Placental epithelial cell (primary cell): ENCODE results near the gene WTAP. TPM values are rescaled to one million over a fixed set of nuclear protein-coding genes. Genes with fewer than 3 reads are reported as not detected.

Experiments used
- small RNA-seq: library from RNA; depleted of rRNA; stranded (forward); fragments of <200 nt; gene quantifications from one replicate; pipeline ENCODE3, GENCODE V24; 2012
- total RNA-seq: library from RNA; depleted of rRNA; stranded (reverse); fragments of >200 nt; gene quantifications from 2 replicates; pipeline ENCODE4 v1.2.3, GENCODE V29; 2012

Gene WTAP
- 77.1 and 80.1 TPM in 2 replicates for total RNA-seq

DNA sequence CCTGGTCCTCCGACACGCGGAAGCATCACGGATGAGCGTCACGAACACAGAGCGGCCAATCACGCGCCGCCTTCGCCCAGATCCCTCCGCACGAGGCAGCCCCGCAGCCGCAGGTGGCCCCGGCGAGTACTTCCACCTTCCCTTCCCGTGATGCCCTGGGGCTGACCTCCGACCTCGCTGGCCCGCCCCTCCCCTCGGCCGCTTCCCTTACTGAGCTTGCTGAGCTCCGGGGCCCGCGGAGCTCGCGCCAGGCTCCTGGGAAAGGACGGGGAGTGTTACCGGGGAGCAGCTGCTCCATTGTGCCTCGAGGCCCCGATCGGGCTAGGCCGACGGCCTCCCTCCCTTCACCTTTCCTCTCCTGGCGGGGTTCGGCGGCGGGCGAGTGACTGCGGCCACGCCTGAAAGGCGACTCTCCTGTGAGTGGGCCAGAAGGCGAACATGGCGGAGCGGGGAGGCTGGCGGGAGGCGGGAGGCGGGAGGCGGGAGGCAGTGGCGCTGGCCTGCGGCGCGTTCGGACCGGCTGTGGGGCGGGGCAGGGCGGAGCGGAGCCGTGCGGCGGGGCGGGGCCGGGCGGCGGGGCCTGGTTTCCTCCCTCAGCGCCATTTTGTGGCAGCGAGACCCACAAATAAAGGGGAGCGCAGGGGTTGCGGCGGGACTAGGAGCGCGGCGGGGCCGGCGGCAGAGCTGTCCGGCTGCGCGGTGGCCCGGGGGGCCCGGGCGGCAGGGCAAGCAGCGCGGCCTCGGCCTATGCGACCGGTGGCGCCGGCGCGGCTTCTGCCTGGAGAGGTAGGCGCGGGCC lies at the start of gene WTAP:
TSS of gene WTAP (plus strand) at position 589 of the 799 bp plus-strand sequence. CDS start 8,760 bp downstream, outside the sequence.

DNA sequence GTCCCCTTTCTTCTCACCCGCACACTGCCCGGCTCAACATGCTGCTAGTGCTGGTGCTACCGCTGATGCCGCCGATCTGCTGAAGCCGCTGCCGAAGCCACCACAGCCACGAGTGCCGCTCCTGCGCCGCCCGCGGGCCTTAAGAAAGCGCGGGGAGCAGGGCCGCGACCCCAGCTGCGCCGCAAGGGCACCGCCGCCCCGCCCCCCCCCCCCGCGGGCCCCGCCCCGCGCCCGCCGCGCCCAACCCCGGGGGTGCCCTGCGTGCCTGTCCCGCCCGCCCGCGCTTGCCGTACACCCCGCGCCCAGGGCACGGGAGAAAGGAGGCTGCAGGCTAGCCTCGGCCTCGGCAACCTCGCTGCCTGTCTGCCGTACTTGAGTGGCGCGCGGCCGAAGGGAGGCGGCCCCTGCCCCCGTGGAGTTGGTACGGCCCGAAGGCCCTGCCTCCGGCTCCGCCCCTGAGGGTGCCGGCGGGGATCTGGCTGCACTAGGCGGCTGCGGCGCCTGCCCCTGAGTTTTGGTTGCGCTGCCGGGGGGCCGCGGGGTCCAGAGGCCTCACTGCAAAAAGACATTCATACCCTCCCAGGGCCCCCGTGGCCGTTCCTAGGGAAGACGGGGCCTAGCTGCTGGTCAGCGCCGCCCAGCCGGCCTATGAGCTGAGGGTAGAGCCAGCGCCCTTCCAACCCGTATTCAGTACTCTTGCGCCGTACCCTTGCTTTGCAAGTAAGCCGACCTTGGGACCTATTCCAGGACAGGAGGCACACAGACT lies 34.0 kb upstream of the WTAP start, which contains the start of gene SOD2:
TSS of gene SOD2 (minus strand) at position 114 of the 766 bp plus-strand sequence. CDS start at position 40, 74 bp downstream.

DNA sequence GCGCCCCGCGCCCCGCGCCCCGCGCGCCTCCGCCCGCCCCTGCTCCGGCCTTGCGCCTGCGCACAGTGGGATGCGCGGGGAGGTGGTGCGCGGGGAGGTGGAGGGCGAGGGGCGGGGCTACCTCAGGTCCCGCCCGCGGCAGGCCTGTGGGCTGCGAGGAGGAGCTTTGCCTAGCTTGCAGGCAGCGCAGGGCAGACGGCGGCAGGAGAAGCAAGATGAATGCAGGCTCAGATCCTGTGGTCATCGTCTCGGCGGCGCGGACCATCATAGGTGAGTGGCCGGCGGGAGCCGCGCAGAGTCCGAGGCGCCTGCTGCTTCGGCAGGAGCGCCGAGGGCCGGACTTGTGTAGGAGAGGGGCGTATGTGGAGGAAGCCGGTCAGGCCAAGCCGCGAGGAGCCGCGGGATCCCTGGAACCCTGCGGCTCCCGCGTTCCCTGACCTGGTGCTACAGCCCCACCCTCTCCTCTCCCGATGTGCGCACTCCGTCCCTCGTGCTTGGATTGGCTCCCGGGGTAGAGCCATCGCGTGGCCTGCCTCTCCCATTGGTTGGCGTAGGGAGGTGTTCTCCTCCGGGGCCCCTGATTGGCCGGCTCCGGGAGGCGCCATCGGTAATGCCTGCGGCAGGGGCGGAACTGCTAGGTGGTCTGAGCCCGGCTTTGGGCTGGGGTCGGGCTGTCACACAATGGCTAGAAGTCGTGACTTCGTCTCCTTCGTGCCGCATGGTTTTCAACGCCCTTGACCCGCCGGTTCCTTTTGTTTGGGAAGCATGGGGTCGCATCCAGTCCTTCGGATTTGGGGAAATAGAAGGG lies 34.8 kb downstream of the WTAP start, which contains the start of gene ACAT2:
TSS of gene ACAT2 (plus strand) at position 173 of the 808 bp plus-strand sequence. CDS start at position 216, 43 bp downstream.

DNA sequence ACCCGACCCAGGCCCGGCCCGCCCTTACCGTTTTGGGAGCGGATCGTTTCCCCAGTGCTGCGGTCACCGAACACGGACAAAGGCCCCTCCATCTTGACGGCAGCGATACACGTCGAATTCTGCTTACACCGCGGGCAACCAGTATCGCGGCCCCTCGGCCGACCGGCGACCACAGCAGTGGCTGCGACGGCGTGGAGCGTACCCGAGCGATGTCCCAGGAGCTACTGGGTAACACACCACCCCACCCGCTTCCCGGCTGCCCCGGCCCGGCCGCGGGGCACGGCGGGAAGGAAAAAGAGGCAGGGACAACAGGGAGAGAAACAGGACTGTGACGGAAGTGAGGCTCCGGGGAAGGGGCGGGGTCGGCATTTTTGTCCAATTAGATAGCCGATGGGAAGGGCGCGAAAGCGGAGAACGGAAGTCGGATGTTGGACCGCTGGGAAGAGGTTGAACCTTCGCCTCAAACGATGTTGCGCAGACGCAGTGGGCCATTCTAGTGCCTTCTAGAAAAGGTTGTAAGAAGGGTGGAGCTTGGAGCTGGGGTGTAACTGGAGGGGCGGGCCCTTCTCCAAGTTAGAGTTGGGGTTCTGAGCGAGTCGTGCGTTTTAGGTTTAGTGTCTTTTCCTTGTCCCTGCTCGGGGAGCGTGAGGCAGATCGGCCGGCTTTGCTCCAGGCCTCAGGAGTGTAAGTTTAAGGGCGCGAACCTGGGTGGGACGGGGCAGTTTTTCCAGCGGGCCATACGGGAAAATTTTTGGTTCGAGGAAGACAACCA lies 62.3 kb downstream of the WTAP start, which contains the start of gene TCP1:
TSS of gene TCP1 (minus strand) at position 226 of the 772 bp plus-strand sequence. CDS start at position 92, 134 bp downstream.

DNA sequence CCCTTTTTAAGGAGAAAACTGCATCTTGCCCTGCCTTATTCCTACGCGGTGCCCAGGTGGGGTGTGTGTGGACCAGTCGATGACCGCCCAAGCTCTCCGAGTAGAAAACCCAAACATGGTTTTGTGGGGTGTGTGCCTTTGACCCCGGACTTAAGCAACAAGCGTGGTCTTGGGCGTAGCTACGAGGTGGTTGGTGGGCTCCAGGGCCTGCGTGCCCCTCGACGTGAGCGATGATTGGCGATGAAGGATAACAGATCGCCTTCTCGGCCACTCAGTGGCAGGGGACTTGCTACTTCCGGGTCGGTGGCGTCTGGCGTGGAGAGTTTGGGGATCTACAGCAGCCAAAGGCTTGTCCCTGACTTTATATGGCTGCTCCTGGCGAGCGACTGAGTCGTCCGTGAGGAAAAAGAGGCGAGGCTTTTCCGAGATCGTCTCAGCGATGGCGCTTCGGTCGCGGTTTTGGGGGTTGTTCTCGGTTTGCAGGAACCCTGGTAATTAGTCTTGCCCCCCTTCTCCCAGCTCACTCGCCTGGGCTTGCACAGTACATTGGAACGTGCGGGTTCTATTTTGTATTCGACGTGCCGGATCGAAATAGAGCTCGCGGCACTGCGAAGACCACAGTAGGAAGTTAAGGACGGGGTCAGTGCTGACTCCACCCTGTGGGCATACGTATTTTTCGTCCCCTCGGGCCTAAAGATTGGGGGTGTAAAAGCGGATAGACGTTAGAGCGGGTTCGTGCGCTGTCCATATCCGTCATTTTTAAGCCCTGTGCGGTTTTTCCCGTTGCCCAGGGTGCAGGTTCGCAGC lies 63.0 kb downstream of the WTAP start, which contains the start of gene MRPL18:
TSS of gene MRPL18 (plus strand) at position 319 of the 807 bp plus-strand sequence. CDS start at position 440, 121 bp downstream.

DNA sequence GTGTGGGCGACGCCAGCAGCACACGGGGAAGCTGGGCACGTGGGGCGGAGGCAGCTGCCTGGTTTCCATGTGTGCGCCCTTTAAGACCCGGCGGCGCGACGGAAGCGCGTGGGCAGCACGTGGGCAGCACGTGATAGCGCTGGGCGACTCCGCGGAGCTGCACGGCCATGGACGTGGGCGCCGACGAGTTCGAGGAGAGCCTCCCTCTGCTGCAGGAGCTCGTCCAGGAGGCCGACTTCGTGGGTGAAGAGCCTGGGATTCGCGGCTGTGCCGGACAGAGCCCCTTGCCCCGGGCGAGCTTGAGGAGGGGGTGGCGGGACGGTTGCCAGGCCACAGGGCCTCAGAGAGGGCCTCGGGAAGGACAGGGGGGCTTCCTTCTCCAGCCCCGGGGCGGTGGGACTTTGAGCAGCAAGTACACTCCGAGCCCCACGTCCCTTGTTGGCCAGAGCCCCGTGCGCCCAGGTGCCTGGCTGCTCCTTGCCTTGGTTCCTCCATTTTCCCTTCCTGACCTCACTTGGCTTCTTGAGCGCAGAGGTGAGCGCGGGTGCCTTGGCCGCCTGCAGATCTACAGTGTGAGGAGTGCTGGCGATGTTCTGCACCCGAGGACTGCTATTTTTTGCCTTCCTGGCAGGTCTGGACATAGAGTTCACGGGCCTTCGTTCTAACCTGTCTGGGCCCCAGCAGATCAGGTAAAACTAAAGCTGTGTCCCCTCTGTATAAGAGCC lies 73.0 kb downstream of the WTAP start, which contains the start of gene PNLDC1:
TSS of gene PNLDC1 (plus strand) at position 136 of the 725 bp plus-strand sequence. CDS start at position 168, 32 bp downstream.

Small RNA genes lying within 50 kb of the gene (small RNA-seq; reads per million reads assigned to genes)
- gene RNU4ATAC18P (not detected), gene SNORA20 (626 reads per million, percentile 99 among the genes with 10 or more reads in this experiment), gene SNORA29 (not detected)

Other genes starting within 250 kb of the WTAP start
- gene SOD2, start 34.3 kb upstream of the WTAP start, total RNA-seq: 22.0 and 38.7 TPM in 2 replicates
- gene ACAT2, start 34.5 kb downstream of the WTAP start, total RNA-seq: 14.5 and 54.0 TPM in 2 replicates
- gene TCP1, start 62.1 kb downstream of the WTAP start, total RNA-seq: 126 and 204 TPM in 2 replicates
- gene MRPL18, start 63.0 kb downstream of the WTAP start, total RNA-seq: 38.9 and 57.3 TPM in 2 replicates
- gene PNLDC1, start 72.8 kb downstream of the WTAP start, total RNA-seq: 0.11 TPM in 1 of 2 replicates, not detected in the other
- not detected in 2 replicates for gene MAS1, start 163.5 kb downstream of the WTAP start, total RNA-seq
- gene IGF2R, start 241.6 kb downstream of the WTAP start, total RNA-seq: 85.2 and 106 TPM in 2 replicates